ENCODE results near the gene CCDC6. TPM values are rescaled to one million over a fixed set of nuclear protein-coding genes. Genes with fewer than 3 reads are reported as not detected.

The CCDC6 gene
- total and polyA plus RNA-seq, 2 of the 8 experiments (the other 6 are each of a cell fraction or from before 2014, with no cell fraction given): 42.2 to 74.4 TPM

GRCh38 chr10:59898125-59898835, 8.1 kb downstream of the CCDC6 start:
- Histone ChIP-seq H4K8ac (ENCODE audit: extremely low read depth, insufficient read depth, low read length) (no peak overlapping the region), H2BK120ac (replicated peaks; ENCODE audit: low read depth, low read length) (no peak overlapping the region), H3K56ac (replicated peaks; ENCODE audit: insufficient read length, low read depth, low read length) (no peak overlapping the region), H3K23ac (ENCODE audit: insufficient read length) (no peak overlapping the region), H3K79me1 (ENCODE audit: low read depth, low read length) (peaks cover 18% of the 10 kb centered on the region), H3K9ac (replicated peaks in 1 of 4; ENCODE audit: extremely low read depth in 1 of 4, low read depth in 3 of 4, low read length in 3 of 4) (no peak overlapping the region), H3K14ac (ENCODE audit: insufficient read length) (no peak overlapping the region), H2AK5ac (ENCODE audit: low read depth, low read length) (no peak overlapping the region), H2BK12ac (ENCODE audit: low read depth, low read length) (no peak overlapping the region), H3K27ac (ENCODE audit: low read depth, low read length) (no peak overlapping the region), H3K4me3 (ENCODE audit: extremely low read depth in 1 of 4, insufficient read depth in 2 of 4, low read depth in 3 of 4, low read length in 4 of 4) (no peak overlapping the region), H2BK15ac (ENCODE audit: low read length) (no peak overlapping the region), H4K5ac (ENCODE audit: insufficient read length, low read depth, low read length) (no peak overlapping the region), H4K20me1 (replicated peaks in 1 of 2; ENCODE audit: control insufficient read depth in 1 of 2, insufficient read depth in 2 of 2, low read length in 2 of 2) (peaks cover 31 to 36% of the 10 kb centered on the region in 2 experiments), H2BK5ac (ENCODE audit: low read depth, low read length) (no peak overlapping the region), H3K9me3 (ENCODE audit: insufficient read depth in 2 of 2, low read depth in 1 of 2, low read length in 1 of 2) (no peaks in the 10 kb centered on the region), H3K79me2 (ENCODE audit: control insufficient read depth in 1 of 2, insufficient read depth in 2 of 2, low read length in 2 of 2) (peaks cover 46 to 99% of the 10 kb centered on the region in 2 experiments), H3K36me3 (ENCODE audit: control insufficient read depth in 2 of 4, insufficient read depth in 4 of 4, low read length in 3 of 4) (peaks cover 0 to 3% (median 0%) of the 10 kb centered on the region in 4 experiments; a peak in 1 of 8 replicates), H3K4ac (replicated peaks; ENCODE audit: insufficient read length, low read depth, low read length) (no peak overlapping the region), H4K91ac (replicated peaks; ENCODE audit: insufficient read length, low read length) (no peak overlapping the region), H3K4me2 (ENCODE audit: insufficient read depth in 1 of 2, low read depth in 2 of 2, low read length in 2 of 2) (no peak overlapping the region), H3K4me1 (replicated peaks in 1 of 4; ENCODE audit: control insufficient read depth in 3 of 4, insufficient read depth in 4 of 4, low read length in 3 of 4) (peaks cover 1 to 22% (median 14%) of the 10 kb centered on the region in 4 experiments; a peak in 6 of 7 replicates), H3K27me3 (replicated peaks in 1 of 4; ENCODE audit: control insufficient read depth in 3 of 4, extremely low read depth in 1 of 4, insufficient read depth in 3 of 4, low read length in 3 of 4) (no peaks in the 10 kb centered on the region), H2AFZ (ENCODE audit: low read length) (no peak overlapping the region), H2BK20ac (ENCODE audit: low read length) (no peak overlapping the region), H3K18ac (ENCODE audit: extremely low read depth, low read length) (no peak overlapping the region), H3K23me2 (ENCODE audit: low read depth, low read length) (no peaks in the 10 kb centered on the region)
- ChIA-PET POLR2A (ENCODE audit: partially characterized antibody) (interaction anchor here (0.6 to 2.1 kb wide), 3 partner anchors 10 to 42 kb away, joined by 3 to 8 read pairs (median 3); no protein-coding TSS in a partner anchor), CTCF (ENCODE audit: partially characterized antibody) (interaction anchor here (0.8 to 1.5 kb wide), 4 partner anchors 8 to 33 kb away, joined by 3 to 4 read pairs (median 3); partner anchors contain the start of gene CCDC6)
- DNase-seq (ENCODE audit: low read depth in 1 of 2, low spot score in 2 of 2) (no peak), FAIRE-seq (no peak)
- WGBS, 2 experiments (ENCODE audit: extremely low coverage in 1 of 2, insufficient coverage in 1 of 2, insufficient read length in 1 of 2, insufficient replicate concordance in 2 of 2, low coverage in 1 of 2, low lambda C conversion rate in 2 of 2, missing lambda C conversion rate in 1 of 2): 80% methylated on average over 6 of the region's 6 CpGs; no CpG with 5 or more reads in 1 of the 2 experiments
- no peak for TF ChIP-seq EP300 (IDR thresholded peaks at IDR 0.05; ENCODE audit: borderline replicate concordance in 1 of 2, low read depth in 2 of 2, low read length in 2 of 2)
- no peak for TF ChIP-seq POU5F1 (IDR thresholded peaks at IDR 0.05; ENCODE audit: low read depth, low read length)
- no peak for TF ChIP-seq SUZ12 (IDR thresholded peaks at IDR 0.05; ENCODE audit: low read length)
- no peak for TF ChIP-seq SP1 (IDR thresholded peaks at IDR 0.05; ENCODE audit: low read depth, low read length)
- TF ChIP-seq ZNF274 (IDR thresholded peaks at IDR 0.05; ENCODE audit: borderline replicate concordance, extremely low read depth, low read length): no peak
- no peak for TF ChIP-seq RBBP5 (IDR thresholded peaks at IDR 0.05; ENCODE audit: borderline replicate concordance, low read depth, low read length)
- TF ChIP-seq PHF8 (conservative IDR thresholded peaks at IDR 0.05; ENCODE audit: low read depth, low read length): no peak
- TF ChIP-seq KDM1A (IDR thresholded peaks at IDR 0.05; ENCODE audit: borderline replicate concordance, low read length): no peak
- no peak for TF ChIP-seq NANOG (IDR thresholded peaks at IDR 0.05; ENCODE audit: insufficient read depth, low read depth, low read length, poor library complexity, severe bottlenecking)
- TF ChIP-seq TBP (IDR thresholded peaks at IDR 0.05; ENCODE audit: low read depth, low read length): no peak
- TF ChIP-seq RXRA (IDR thresholded peaks at IDR 0.05; ENCODE audit: insufficient read depth, low read depth, low read length): no peak
- no peak for TF ChIP-seq SIRT6 (IDR thresholded peaks at IDR 0.05; ENCODE audit: low read length)
- no peak for TF ChIP-seq YY1 (IDR thresholded peaks at IDR 0.05; ENCODE audit: low read depth, low read length)

All from H1 (cell line).